ENCODE measurements around the gene SVBP. TPM values are rescaled to one million over a fixed set of nuclear protein-coding genes. Genes with fewer than 3 reads are reported as not detected.

Gene SVBP
- total RNA-seq, 2 donors from 2014 or later: 19.4 to 20.0 TPM

DNA sequence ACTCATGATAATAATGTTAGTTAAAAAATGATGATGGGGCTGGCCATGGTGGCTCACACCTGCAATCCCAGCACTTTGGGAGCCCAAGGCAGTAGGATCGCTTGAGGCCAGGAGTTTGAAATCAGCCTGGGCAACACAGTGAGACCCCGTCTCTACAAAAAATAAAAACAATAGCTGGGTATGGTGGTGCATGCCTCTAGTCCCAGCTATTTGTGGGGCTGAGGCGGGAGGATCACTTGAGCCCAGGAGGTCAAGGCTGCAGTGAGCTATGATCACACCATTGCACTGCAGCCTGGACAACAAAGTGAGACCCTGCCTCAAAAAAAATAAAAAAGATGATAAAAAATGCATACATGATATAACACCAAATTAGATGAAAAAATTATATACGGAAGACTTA lies 55.6 kb downstream of the SVBP start:
- no peak for ATAC-seq (replicated peaks in 1 of 2)
- H3K4me3 Mint-ChIP-seq: no peak overlapping the region
- no peaks in the 10 kb centered on the region for H3K27me3 Mint-ChIP-seq (ENCODE audit: low read depth)

DNA sequence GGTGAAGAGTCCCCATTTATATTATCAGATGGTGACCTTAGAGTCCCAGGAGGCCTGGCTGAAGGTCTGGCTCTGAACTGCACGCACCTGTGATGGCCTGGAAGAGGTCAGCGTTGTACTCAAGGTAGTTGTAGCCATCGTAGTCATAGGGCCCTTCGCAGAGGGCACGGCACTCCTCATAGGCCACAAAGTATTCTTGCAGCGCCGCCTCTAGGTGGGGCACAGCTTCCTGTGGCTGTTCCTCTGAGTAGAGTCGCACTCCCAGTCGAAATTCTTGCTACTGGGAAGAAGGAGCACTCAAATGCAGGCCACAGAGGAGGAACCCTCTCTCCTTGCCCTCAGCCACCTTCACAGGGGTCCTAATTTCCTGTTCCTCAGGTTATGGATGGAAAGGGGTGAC lies 58.1 kb downstream of the SVBP start:
- DNase-seq (no peak), ATAC-seq (replicated peaks in 1 of 2) (no peak)
- no peaks in the 10 kb centered on the region for H3K9me3 Mint-ChIP-seq
- no peaks in the 10 kb centered on the region for H3K27me3 Mint-ChIP-seq (ENCODE audit: low read depth)
- H3K36me3 Mint-ChIP-seq (ENCODE audit: insufficient read depth in 2 of 2): peaks cover 4 to 19% of the 10 kb centered on the region in 2 donors
- H3K27ac Mint-ChIP-seq: no peak overlapping the region
- H3K4me3 Mint-ChIP-seq: no peak overlapping the region
- H3K4me1 Mint-ChIP-seq (ENCODE audit: low read depth): peaks cover 7% of the 10 kb centered on the region

More for the DNA sequence above, 55.6 kb downstream of the SVBP start:
- Mint-ChIP-seq H3K4me1 (ENCODE audit: low read depth) (peaks cover 6% of the 10 kb centered on the region), H3K36me3 (ENCODE audit: insufficient read depth in 2 of 2) (peaks cover 6 to 10% of the 10 kb centered on the region in 2 donors), H3K27ac (peak overlapping the region; percentile 43), H3K9me3 (no peaks in the 10 kb centered on the region)
- DNase-seq: no peak

DNA sequence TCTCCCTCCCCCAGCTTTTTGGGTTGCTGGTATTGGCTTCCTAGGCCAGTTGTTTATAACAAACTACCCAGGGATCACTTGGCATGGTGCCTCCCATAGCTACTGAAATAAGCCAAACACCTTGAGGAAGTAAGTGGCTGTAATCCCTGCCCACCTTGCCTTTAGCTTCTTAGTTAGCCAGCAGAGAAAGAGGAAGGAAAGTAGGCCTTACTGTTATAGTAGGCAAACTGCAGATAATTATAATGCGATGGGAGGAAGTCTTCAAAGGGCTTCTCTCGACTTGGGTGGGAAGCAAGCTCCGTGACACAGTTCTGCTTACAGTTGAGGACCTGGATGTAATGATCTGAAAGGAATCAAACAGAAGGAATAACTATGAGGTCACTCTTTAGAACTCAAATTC lies 58.6 kb downstream of the SVBP start:
- no peak overlapping the region for H3K27ac Mint-ChIP-seq
- H3K36me3 Mint-ChIP-seq (ENCODE audit: insufficient read depth in 2 of 2): peaks cover 4 to 21% of the 10 kb centered on the region in 2 donors
- H3K4me1 Mint-ChIP-seq (ENCODE audit: low read depth): peaks cover 7% of the 10 kb centered on the region
- DNase-seq: no peak
- no peaks in the 10 kb centered on the region for H3K9me3 Mint-ChIP-seq
- no peak overlapping the region for H3K4me3 Mint-ChIP-seq
- ATAC-seq (replicated peaks in 1 of 2): no peak
- H3K27me3 Mint-ChIP-seq (ENCODE audit: low read depth): no peaks in the 10 kb centered on the region

DNA sequence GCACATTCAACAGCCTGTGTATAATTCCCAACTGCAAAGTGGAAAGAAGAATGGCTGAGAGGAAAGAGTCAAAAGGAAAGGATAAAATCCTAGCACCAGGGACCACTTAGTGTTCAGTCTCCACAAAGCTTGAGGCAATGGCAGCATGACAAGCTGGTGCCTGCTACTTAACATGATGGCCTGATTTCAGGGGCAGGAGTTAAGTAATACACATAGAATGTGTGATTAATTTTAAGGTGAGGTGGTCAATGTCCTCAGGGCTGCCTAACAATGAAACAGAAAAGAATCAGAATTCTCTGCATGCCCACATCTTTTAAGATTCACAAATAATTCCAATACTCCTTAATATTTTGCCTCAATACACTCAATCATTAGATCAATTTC lies 59.3 kb downstream of the SVBP start:
- Mint-ChIP-seq H3K27ac (no peak overlapping the region), H3K27me3 (ENCODE audit: low read depth) (no peaks in the 10 kb centered on the region), H3K36me3 (ENCODE audit: insufficient read depth in 2 of 2) (peaks cover 4 to 21% of the 10 kb centered on the region in 2 donors), H3K4me3 (no peak overlapping the region), H3K9me3 (no peaks in the 10 kb centered on the region), H3K4me1 (ENCODE audit: low read depth) (peaks cover 7% of the 10 kb centered on the region)
- ATAC-seq (replicated peaks in 1 of 2): no peak
- DNase-seq: no peak

Other genes starting within 250 kb of the SVBP start
- gene PPIH, start 159.0 kb downstream of the SVBP start, total RNA-seq: 10 to 100 TPM; 74.2 to 89.9 TPM
- gene YBX1, start 135.0 kb downstream of the SVBP start, total RNA-seq: 100 to 1,000 TPM; 486 to 615 TPM
- not detected for gene CLDN19, start 77.2 kb downstream of the SVBP start, total RNA-seq
- gene P3H1, start 50.4 kb downstream of the SVBP start, total RNA-seq: 10 to 100 TPM; 32.6 to 36.0 TPM
- 10 to 100 TPM; 11.7 to 12.2 TPM for gene C1orf50, start 50.1 kb downstream of the SVBP start, total RNA-seq
- gene TMEM269, start 32.4 kb downstream of the SVBP start, total RNA-seq: 1 to 10 TPM in 1 of 2 donors, under 1 TPM in 1; 0.81 to 1.9 TPM
- gene ERMAP, start 275 bp downstream of the SVBP start, total RNA-seq: 10 to 100 TPM in 1 of 2 donors, 1 to 10 TPM in 1; 8.4 to 10.0 TPM
- gene ZNF691, start 29.2 kb upstream of the SVBP start, total RNA-seq: 10 to 100 TPM in 1 of 2 donors, 1 to 10 TPM in 1; 9.8 to 11.1 TPM
- 10 to 100 TPM; 41.7 to 51.9 TPM for gene SLC2A1, start 141.5 kb upstream of the SVBP start, total RNA-seq